Measurements from ENCODE around the gene CWC25. TPM values are rescaled to one million over a fixed set of nuclear protein-coding genes. Genes with fewer than 3 reads are reported as not detected.

Gene CWC25
- total RNA-seq, 1 donor: 9.9 TPM

DNA sequence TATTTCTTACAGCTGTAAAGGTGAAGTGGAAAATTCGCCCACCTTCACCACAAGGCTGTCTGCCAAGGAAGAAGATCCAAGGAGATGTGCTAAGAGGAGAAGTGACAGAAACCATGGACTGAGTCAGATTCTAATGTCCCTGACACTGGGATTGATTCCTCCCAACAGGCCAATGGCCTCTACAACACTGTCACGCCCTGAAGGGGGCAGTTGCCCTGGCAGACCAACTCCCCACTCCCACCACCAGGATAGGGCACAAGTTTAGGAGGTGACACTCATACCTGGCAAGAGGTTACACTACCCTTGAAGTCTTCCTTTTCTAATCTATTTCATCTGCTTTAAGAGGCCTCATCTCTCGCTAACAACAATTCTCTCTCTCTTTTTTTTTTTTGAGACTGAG is 41.9 kb downstream of the CWC25 start:
- H3K4me3 ChIP-seq (ENCODE audit: low read depth, low read length): no peak overlapping the region
- no peak for DNase-seq (ENCODE audit: low read depth)
- TF ChIP-seq, protein P1, sequence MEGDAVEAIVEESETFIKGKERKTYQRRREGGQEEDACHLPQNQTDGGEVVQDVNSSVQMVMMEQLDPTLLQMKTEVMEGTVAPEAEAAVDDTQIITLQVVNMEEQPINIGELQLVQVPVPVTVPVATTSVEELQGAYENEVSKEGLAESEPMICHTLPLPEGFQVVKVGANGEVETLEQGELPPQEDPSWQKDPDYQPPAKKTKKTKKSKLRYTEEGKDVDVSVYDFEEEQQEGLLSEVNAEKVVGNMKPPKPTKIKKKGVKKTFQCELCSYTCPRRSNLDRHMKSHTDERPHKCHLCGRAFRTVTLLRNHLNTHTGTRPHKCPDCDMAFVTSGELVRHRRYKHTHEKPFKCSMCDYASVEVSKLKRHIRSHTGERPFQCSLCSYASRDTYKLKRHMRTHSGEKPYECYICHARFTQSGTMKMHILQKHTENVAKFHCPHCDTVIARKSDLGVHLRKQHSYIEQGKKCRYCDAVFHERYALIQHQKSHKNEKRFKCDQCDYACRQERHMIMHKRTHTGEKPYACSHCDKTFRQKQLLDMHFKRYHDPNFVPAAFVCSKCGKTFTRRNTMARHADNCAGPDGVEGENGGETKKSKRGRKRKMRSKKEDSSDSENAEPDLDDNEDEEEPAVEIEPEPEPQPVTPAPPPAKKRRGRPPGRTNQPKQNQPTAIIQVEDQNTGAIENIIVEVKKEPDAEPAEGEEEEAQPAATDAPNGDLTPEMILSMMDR (IDR thresholded peaks at IDR 0.05; ENCODE audit: insufficient read depth, low read depth, low read length): no peak

DNA sequence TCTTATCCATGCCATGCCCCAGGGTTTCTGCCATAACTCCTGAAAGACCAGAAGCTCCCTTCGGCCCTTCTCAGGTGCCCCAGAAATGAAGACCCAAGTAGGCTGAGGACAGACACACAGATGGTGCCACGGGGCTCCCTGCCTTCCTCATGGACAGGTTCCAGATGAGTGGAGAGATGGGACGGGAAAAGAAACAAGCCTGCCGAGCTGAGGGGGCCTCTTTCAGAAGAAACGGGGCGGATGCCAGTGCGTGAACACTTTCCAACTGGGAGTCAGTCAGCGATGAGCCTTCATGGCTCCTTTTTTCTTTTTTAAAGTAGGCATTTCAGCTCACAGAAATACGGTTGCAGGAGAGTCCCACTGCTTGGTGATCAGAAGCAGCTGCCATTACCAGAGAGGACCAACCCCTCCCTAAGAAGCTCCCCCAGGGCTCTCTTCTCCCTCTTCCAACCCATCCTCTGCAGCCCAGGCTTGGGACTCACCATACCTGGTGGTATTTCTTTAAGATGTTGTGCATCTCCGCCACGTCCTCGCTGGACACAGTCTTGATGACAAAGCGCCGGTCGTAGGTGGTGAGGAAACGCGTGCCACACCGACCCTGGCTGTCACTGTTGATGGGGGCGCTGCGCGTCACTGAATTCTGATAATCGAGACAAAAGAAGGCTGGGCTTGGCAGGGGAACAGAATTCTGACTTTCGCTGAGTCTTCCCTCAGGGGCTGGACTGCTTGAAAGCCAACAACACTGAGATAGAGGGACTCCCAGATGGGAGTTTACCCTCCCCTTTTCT is 45.0 kb downstream of the CWC25 start:
- DNase-seq (ENCODE audit: low read depth): no peak
- TF ChIP-seq, protein P1 (IDR thresholded peaks at IDR 0.05; ENCODE audit: insufficient read depth, low read depth, low read length): no peak
- no peak overlapping the region for H3K4me3 ChIP-seq (ENCODE audit: low read depth, low read length)

DNA sequence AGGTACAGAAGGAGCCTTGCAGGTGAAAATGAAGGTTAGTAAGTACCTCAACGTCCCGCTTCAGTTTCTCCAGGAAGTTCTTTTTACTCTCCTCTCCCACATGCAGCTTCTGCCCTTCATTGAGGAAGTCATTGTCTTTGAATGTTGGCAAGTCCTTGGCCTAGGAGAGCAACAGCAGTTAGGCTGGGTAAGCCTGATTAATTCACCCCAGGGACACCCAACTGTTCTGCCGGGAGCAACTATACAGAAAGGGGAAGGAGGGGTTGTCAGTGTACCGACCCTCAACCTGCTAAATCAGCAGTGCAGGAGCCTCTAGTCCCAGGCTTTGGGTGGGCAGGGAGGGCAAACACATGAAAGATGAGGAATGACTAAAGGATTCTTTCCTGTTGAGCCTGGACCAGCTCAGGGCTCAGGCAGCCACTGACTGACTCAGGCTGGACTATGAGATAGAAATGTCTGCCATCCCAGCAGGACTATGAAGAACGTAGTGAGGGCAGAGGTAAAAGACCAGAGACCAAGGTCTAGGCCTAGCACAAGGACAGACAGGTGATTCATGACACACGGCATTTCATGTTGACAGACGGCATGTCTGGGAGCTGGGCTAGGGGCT is 47.4 kb downstream of the CWC25 start:
- H3K4me3 ChIP-seq (ENCODE audit: low read depth, low read length): no peak overlapping the region
- TF ChIP-seq, protein P1 (IDR thresholded peaks at IDR 0.05; ENCODE audit: insufficient read depth, low read depth, low read length): no peak
- no peak for DNase-seq (ENCODE audit: low read depth)

DNA sequence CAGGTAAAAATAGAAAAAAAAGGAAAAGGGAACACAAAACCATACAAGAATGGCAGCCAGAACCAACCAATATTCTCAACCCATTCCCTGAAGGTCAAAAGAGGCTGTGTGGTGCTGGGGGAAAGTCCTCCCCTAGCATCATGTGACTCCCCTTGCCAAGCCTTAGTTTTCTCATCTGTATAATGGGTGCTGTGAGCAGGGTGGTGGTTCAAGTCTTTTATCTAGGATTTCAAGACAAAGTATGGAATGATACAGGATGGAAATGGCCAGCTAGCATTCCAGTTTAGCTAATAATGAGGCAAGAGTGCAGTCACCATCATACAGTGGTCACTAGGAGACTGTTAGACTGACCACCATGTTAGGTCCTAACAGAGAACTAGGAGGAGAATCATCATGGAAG is 51.9 kb downstream of the CWC25 start:
- TF ChIP-seq, protein P1 (IDR thresholded peaks at IDR 0.05; ENCODE audit: insufficient read depth, low read depth, low read length): no peak
- no peak for DNase-seq (ENCODE audit: low read depth)
- H3K4me3 ChIP-seq (ENCODE audit: low read depth, low read length): no peak overlapping the region

DNA sequence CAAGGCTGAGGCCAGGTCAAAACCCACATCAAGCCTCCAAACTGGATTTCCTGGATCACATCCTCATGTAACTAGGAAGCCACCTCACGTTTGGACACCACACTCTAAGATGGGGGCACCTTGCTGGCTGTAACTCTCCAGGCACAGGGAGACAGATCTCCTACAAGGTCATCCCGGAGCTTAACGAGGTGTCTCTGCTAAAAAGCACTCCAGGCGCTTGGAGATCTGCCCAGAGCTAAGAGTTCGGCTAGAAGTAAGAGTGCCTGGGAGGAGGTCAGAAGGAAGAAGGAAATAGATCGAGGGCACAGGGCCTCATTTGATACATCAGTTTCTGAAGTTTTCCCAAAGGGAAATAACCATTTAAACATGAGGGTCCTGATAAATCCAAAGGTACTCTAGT is 56.7 kb downstream of the CWC25 start:
- H3K4me3 ChIP-seq (ENCODE audit: low read depth, low read length): no peak overlapping the region
- no peak for DNase-seq (ENCODE audit: low read depth)
- TF ChIP-seq, protein P1 (IDR thresholded peaks at IDR 0.05; ENCODE audit: insufficient read depth, low read depth, low read length): no peak

DNA sequence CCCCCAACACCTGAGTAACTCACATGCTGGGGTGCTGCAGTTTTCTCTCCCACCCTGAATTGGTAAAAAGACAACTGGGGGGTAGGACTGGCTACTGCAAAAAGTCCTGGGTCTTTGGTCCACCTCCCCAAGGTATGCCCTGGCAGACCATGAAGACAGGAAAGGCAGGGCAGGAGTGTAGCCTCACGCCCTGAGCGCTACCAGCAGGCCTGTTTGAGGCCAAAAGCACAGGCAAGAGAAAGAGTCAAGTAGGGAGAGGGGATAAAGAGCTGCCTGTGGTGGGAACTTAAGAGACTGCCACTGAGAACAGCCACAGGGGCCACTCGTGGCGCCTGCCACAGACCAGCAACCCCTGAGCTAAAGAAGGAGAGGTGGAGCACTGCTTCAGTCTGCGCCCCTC is 58.8 kb downstream of the CWC25 start:
- no peak for DNase-seq (ENCODE audit: low read depth)
- no peak overlapping the region for H3K4me3 ChIP-seq (ENCODE audit: low read depth, low read length)
- TF ChIP-seq, protein P1 (IDR thresholded peaks at IDR 0.05; ENCODE audit: insufficient read depth, low read depth, low read length): no peak

Measured in fibroblast of villous mesenchyme (primary cell).